WTC11 (cell line): ENCODE data around the gene AGPAT3.

ENCODE experiments used
- CREB1 ChIP-seq: sonication (generic); formaldehyde crosslinking; IDR thresholded peaks from 2 replicates; pipeline ENCODE4 v1.8.0; 2023; ENCODE audit warnings: mild to moderate bottlenecking, missing genetic modification reagents
- ELF4 ChIP-seq: sonication (generic); formaldehyde crosslinking; IDR thresholded peaks from 2 replicates; pipeline ENCODE4 v1.8.1; 2022; ENCODE audit warnings: low read depth, mild to moderate bottlenecking, moderate library complexity, missing genetic modification reagents
- FOXK1 ChIP-seq: sonication (generic); formaldehyde crosslinking; IDR thresholded peaks from 2 replicates; pipeline ENCODE4 v1.8.0; 2022; ENCODE audit warnings: mild to moderate bottlenecking, moderate library complexity, missing genetic modification reagents
- NR2C2 ChIP-seq: sonication (generic); formaldehyde crosslinking; IDR thresholded peaks from 2 replicates; pipeline ENCODE4 v1.8.0; 2022; ENCODE audit warnings: mild to moderate bottlenecking, missing genetic modification reagents
- RORB ChIP-seq: fragments of 250-450 bp; sonication (Bioruptor Pico); IDR thresholded peaks from 2 replicates; pipeline ENCODE4 v1.9.0; 2021; ENCODE audit warnings: mild to moderate bottlenecking
- ZNF671 ChIP-seq: fragments of 250-450 bp; sonication (Bioruptor Pico); IDR thresholded peaks from 2 replicates; pipeline ENCODE4 v1.8.0; 2021; ENCODE audit warnings: mild to moderate bottlenecking
- TF ChIP-seq, protein P1 (sequence below): fragments of 200-600 bp; IDR thresholded peaks from 2 replicates; pipeline ENCODE4 v1.8.0; 2022; ENCODE audit warnings: antibody characterized with exemption
- TF ChIP-seq, protein P2 (sequence below): sonication (generic); formaldehyde crosslinking; IDR thresholded peaks from 2 replicates; pipeline ENCODE4 v1.8.0; 2023; ENCODE audit warnings: mild to moderate bottlenecking, missing genetic modification reagents
- TF ChIP-seq, protein P3 (sequence below): sonication (generic); formaldehyde crosslinking; IDR thresholded peaks from 2 replicates; pipeline ENCODE4 v1.8.1; 2023; ENCODE audit warnings: mild to moderate bottlenecking, missing genetic modification reagents
- TF ChIP-seq, protein P4 (sequence below): sonication (generic); formaldehyde crosslinking; IDR thresholded peaks from 2 replicates; pipeline ENCODE4 v1.8.1; 2022; ENCODE audit warnings: low read depth, mild to moderate bottlenecking, moderate library complexity, missing genetic modification reagents, borderline replicate concordance
- TF ChIP-seq, protein P5 (sequence below): sonication (generic); formaldehyde crosslinking; IDR thresholded peaks from 2 replicates; pipeline ENCODE4 v1.8.0; 2022; ENCODE audit warnings: mild to moderate bottlenecking, missing genetic modification reagents

DNA sequence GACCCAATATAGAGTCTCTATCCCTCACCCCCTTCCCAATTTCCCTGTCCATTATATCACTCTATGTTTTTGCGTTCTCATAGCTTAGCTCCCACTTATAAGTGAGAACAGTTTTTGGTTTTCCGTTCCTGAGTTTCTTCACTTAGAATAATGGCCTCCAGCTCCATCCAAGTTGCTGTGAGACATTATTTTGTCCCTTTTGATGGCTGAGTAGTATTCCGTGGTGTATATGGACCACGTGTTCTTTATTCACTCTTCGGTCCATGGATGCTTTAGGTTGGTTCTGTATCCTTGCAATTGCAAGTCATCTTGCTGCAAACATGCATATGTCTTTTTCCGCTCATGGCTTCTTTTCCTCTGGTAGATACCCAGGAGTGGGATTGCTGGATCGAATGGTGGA, 54.3 kb downstream of the AGPAT3 start:
- no peak for TF ChIP-seq FOXK1 (CRISPR knock-in tag)
- TF ChIP-seq, protein P1, sequence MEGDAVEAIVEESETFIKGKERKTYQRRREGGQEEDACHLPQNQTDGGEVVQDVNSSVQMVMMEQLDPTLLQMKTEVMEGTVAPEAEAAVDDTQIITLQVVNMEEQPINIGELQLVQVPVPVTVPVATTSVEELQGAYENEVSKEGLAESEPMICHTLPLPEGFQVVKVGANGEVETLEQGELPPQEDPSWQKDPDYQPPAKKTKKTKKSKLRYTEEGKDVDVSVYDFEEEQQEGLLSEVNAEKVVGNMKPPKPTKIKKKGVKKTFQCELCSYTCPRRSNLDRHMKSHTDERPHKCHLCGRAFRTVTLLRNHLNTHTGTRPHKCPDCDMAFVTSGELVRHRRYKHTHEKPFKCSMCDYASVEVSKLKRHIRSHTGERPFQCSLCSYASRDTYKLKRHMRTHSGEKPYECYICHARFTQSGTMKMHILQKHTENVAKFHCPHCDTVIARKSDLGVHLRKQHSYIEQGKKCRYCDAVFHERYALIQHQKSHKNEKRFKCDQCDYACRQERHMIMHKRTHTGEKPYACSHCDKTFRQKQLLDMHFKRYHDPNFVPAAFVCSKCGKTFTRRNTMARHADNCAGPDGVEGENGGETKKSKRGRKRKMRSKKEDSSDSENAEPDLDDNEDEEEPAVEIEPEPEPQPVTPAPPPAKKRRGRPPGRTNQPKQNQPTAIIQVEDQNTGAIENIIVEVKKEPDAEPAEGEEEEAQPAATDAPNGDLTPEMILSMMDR = no peak
- TF ChIP-seq, protein P2, sequence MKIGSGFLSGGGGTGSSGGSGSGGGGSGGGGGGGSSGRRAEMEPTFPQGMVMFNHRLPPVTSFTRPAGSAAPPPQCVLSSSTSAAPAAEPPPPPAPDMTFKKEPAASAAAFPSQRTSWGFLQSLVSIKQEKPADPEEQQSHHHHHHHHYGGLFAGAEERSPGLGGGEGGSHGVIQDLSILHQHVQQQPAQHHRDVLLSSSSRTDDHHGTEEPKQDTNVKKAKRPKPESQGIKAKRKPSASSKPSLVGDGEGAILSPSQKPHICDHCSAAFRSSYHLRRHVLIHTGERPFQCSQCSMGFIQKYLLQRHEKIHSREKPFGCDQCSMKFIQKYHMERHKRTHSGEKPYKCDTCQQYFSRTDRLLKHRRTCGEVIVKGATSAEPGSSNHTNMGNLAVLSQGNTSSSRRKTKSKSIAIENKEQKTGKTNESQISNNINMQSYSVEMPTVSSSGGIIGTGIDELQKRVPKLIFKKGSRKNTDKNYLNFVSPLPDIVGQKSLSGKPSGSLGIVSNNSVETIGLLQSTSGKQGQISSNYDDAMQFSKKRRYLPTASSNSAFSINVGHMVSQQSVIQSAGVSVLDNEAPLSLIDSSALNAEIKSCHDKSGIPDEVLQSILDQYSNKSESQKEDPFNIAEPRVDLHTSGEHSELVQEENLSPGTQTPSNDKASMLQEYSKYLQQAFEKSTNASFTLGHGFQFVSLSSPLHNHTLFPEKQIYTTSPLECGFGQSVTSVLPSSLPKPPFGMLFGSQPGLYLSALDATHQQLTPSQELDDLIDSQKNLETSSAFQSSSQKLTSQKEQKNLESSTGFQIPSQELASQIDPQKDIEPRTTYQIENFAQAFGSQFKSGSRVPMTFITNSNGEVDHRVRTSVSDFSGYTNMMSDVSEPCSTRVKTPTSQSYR = no peak
- TF ChIP-seq, protein P3, sequence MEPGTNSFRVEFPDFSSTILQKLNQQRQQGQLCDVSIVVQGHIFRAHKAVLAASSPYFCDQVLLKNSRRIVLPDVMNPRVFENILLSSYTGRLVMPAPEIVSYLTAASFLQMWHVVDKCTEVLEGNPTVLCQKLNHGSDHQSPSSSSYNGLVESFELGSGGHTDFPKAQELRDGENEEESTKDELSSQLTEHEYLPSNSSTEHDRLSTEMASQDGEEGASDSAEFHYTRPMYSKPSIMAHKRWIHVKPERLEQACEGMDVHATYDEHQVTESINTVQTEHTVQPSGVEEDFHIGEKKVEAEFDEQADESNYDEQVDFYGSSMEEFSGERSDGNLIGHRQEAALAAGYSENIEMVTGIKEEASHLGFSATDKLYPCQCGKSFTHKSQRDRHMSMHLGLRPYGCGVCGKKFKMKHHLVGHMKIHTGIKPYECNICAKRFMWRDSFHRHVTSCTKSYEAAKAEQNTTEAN (CRISPR knock-in tag) = no peak
- TF ChIP-seq, protein P4, sequence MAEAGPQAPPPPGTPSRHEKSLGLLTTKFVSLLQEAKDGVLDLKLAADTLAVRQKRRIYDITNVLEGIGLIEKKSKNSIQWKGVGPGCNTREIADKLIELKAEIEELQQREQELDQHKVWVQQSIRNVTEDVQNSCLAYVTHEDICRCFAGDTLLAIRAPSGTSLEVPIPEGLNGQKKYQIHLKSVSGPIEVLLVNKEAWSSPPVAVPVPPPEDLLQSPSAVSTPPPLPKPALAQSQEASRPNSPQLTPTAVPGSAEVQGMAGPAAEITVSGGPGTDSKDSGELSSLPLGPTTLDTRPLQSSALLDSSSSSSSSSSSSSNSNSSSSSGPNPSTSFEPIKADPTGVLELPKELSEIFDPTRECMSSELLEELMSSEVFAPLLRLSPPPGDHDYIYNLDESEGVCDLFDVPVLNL (CRISPR knock-in tag) = no peak
- no peak for TF ChIP-seq ELF4 (CRISPR knock-in tag)
- TF ChIP-seq NR2C2 (CRISPR knock-in tag) = no peak
- TF ChIP-seq, protein P5, sequence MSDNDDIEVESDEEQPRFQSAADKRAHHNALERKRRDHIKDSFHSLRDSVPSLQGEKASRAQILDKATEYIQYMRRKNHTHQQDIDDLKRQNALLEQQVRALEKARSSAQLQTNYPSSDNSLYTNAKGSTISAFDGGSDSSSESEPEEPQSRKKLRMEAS (CRISPR knock-in tag) = no peak
- TF ChIP-seq ZNF671 (CRISPR knock-in tag) = no peak
- TF ChIP-seq CREB1 (CRISPR knock-in tag) = no peak
- no peak for TF ChIP-seq RORB (CRISPR knock-in tag)
